ENCODE results near the gene MPPED2.

Gene MPPED2

GRCh38 chr11:30533445-30533947 lies 52.7 kb downstream of the MPPED2 start:
- DNase-seq (ENCODE audit: low read depth in 2 of 2): no peak

- DNase-seq (ENCODE audit: low read depth in 2 of 2): no peak
These were observed 58.6 kb downstream of the MPPED2 start for GRCh38 chr11:30527566-30527965.

GRCh38 chr11:30526558-30526957 lies 59.6 kb downstream of the MPPED2 start:
- no peak for DNase-seq (ENCODE audit: low read depth in 2 of 2)

GRCh38 chr11:30522536-30523243 lies 63.5 kb downstream of the MPPED2 start:
- no peak for DNase-seq (ENCODE audit: low read depth in 2 of 2)

- no peak for DNase-seq (ENCODE audit: low read depth in 2 of 2)
These were observed 64.7 kb downstream of the MPPED2 start for GRCh38 chr11:30521297-30522071.

- no peak for DNase-seq (ENCODE audit: low read depth in 2 of 2)
These were observed 73.1 kb downstream of the MPPED2 start for GRCh38 chr11:30513087-30513486.

GRCh38 chr11:30511408-30511807 lies 74.7 kb downstream of the MPPED2 start:
- no peak for DNase-seq (ENCODE audit: low read depth in 2 of 2)

GRCh38 chr11:30510750-30511149 lies 75.4 kb downstream of the MPPED2 start:
- no peak for DNase-seq (ENCODE audit: low read depth in 2 of 2)

- DNase-seq (ENCODE audit: low read depth in 2 of 2): no peak
These were observed 76.8 kb downstream of the MPPED2 start for GRCh38 chr11:30509364-30509763.

- DNase-seq (ENCODE audit: low read depth in 2 of 2): no peak
These were observed 77.6 kb downstream of the MPPED2 start for GRCh38 chr11:30508594-30508993.

GRCh38 chr11:30505603-30506002 lies 80.5 kb downstream of the MPPED2 start:
- DNase-seq (ENCODE audit: low read depth in 2 of 2): no peak

GRCh38 chr11:30504468-30504867 lies 81.7 kb downstream of the MPPED2 start:
- no peak for DNase-seq (ENCODE audit: low read depth in 2 of 2)

GRCh38 chr11:30503156-30503555 lies 83.0 kb downstream of the MPPED2 start:
- no peak for DNase-seq (ENCODE audit: low read depth in 2 of 2)

- no peak for DNase-seq (ENCODE audit: low read depth in 2 of 2)
These were observed 83.8 kb downstream of the MPPED2 start for GRCh38 chr11:30502305-30502704.

- DNase-seq (ENCODE audit: low read depth in 2 of 2): no peak
These were observed 84.4 kb downstream of the MPPED2 start for GRCh38 chr11:30501744-30502143.

GRCh38 chr11:30499940-30500339 lies 86.2 kb downstream of the MPPED2 start:
- DNase-seq (ENCODE audit: low read depth in 2 of 2): no peak

GRCh38 chr11:30497600-30497999 lies 88.6 kb downstream of the MPPED2 start:
- DNase-seq (ENCODE audit: low read depth in 2 of 2): no peak

- DNase-seq (ENCODE audit: low read depth in 2 of 2): no peak
These were observed 89.2 kb downstream of the MPPED2 start for GRCh38 chr11:30496935-30497334.

- DNase-seq (ENCODE audit: low read depth in 2 of 2): no peak
These were observed 90.7 kb downstream of the MPPED2 start for GRCh38 chr11:30495437-30495836.

- no peak for DNase-seq (ENCODE audit: low read depth in 2 of 2)
These were observed 96.6 kb downstream of the MPPED2 start for GRCh38 chr11:30489511-30489910.

- DNase-seq (ENCODE audit: low read depth in 2 of 2): no peak
These were observed 97.1 kb downstream of the MPPED2 start for GRCh38 chr11:30489076-30489475.

- no peak for DNase-seq (ENCODE audit: low read depth in 2 of 2)
These were observed 97.7 kb downstream of the MPPED2 start for GRCh38 chr11:30488304-30488998.

All from activated CD4-positive, alpha-beta T cell treated with anti-CD3 and anti-CD28 coated beads for 24 hours (primary cell).